NCI-H1105 (cell line): ENCODE data around the gene OR10T2.
A peak's percentile ranks its signal among the peaks of the same experiment; 100 is the strongest.
"Not testable (repeated sequence)": the region's sequence is repeated elsewhere in the genome, so short reads cannot be mapped to it uniquely, and the experiment has no call there.

Experiments used
- DNase-seq: peaks from one replicate; lab custom pipeline; 2025; lab: John Stamatoyannopoulos, UW

Gene OR10T2, protein sequence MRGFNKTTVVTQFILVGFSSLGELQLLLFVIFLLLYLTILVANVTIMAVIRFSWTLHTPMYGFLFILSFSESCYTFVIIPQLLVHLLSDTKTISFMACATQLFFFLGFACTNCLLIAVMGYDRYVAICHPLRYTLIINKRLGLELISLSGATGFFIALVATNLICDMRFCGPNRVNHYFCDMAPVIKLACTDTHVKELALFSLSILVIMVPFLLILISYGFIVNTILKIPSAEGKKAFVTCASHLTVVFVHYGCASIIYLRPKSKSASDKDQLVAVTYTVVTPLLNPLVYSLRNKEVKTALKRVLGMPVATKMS

DNA sequence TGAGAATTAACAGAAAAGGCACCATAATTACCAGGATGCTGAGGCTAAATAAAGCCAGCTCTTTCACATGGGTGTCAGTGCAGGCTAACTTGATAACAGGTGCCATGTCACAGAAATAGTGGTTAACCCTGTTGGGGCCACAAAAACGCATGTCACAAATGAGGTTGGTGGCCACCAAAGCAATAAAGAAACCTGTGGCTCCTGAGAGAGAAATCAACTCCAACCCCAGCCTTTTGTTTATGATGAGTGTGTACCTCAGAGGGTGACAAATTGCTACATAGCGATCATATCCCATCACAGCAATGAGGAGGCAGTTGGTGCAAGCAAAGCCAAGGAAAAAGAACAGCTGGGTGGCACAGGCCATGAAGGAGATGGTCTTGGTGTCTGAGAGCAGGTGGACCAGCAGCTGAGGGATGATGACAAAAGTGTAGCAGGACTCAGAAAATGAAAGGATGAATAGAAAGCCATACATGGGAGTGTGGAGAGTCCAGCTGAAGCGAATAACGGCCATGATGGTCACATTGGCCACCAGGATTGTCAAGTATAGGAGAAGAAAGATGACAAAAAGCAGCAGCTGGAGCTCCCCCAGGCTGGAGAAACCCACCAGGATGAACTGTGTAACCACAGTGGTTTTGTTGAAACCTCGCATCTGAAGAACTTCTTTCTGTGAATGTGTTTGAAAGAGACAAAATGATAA is at the start of gene OR10T2:
Gene OR10T2 (minus strand): TSS at position 649 of the 697 bp plus-strand sequence. CDS start 0 bp downstream, at position 649.
- DNase-seq = no peak

DNA sequence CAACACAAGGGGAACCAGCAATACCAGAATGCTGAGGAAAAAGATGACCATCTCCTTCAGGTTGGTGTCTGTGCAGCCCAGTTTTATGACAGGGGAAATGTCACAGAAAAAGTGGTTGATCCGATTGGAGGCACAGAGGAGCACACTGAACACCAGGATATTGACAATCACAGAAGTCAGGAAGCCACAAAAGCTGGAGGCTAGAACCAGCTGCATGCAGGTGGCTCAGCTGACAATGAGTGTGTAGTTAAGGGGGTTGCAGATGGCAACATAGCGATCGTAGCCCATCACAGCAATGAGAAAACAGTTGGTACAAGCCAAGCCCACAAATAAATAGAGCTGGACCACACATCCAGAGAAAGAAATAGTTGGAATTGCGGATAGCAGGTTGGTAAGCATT is 46.1 kb upstream of the OR10T2 start:
- DNase-seq = no peak

DNA sequence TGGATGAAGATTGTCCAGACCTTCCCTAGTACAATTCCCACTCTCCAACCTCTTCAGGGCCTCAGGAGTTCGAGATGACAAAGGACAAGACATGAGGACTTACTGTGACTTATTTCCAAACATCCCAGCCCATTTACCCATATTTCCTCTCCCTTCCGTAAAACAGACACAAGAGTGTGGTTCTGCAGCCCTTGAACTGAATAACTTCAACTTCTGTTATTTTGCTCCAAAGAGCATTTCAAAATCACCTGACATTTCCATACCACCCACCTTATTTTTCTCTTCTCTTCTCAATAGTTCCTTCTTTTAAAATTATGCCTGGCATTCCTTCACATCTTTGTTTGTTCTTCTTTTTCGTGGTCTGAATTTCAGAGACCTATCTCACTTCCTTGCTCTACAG is 35.5 kb upstream of the OR10T2 start:
- DNase-seq = no peak

GRCh38 chr1:158430163-158430562 is 30.9 kb upstream of the OR10T2 start:
- not testable (repeated sequence) for DNase-seq

DNA sequence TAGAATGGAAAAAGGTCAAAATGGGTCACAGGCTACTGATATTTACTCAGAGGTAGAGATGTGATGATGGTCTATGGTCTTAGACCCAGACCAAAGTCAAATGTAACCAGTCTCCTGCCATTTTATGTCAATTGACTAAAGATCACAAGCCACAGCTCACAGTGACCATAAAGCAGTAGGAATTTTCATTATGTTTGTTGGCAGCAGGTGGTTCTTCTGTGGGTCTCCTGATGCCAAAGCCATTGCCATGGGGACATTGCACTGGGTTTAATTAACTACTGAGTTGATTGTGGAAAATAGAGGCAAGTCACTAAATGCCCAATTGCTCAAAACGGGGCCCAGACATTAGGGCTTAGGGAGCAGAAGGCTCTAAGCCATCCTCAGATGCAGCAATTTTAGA is 26.9 kb upstream of the OR10T2 start, which contains the start of gene OR10K2:
Gene OR10K2 (minus strand): TSS at position 101 of the 400 bp plus-strand sequence. CDS start 5,371 bp downstream, outside the sequence.
- no peak for DNase-seq

GRCh38 chr1:158425027-158425426 is 25.8 kb upstream of the OR10T2 start:
- no peak for DNase-seq

- no peak for DNase-seq
Measured at GRCh38 chr1:158422212-158422611, 22.9 kb upstream of the OR10T2 start.

- DNase-seq = no peak
Measured at GRCh38 chr1:158417586-158417985, 18.3 kb upstream of the OR10T2 start.

- no peak for DNase-seq
Measured at GRCh38 chr1:158414651-158415345, 15.5 kb upstream of the OR10T2 start.

GRCh38 chr1:158407092-158407491 is 7.8 kb upstream of the OR10T2 start:
- DNase-seq = no peak

GRCh38 chr1:158400871-158401270 is 1.6 kb upstream of the OR10T2 start:
- DNase-seq = no peak

GRCh38 chr1:158396646-158397045 is 2.6 kb downstream of the OR10T2 start:
- no peak for DNase-seq

DNA sequence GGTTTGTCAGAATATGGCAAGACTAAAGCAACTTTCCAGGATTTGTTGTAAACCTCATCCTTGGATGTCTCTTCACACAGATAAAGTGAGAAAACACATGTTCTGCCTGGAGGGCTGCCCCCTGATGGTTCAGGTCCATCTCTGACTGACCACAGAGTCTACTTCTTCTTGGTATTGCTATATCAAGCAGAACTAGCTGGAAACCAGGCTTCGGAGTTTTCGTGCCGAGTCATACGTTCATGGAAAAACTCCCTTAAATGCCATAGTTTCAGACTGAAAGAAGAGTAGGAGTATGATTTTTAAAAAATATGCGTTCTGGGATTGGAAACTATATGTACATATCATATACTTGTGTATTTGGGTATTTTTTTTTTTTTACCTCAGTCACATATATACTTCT is 5.8 kb downstream of the OR10T2 start:
- no peak for DNase-seq

GRCh38 chr1:158391099-158391498 is 8.2 kb downstream of the OR10T2 start:
- DNase-seq = no peak

DNA sequence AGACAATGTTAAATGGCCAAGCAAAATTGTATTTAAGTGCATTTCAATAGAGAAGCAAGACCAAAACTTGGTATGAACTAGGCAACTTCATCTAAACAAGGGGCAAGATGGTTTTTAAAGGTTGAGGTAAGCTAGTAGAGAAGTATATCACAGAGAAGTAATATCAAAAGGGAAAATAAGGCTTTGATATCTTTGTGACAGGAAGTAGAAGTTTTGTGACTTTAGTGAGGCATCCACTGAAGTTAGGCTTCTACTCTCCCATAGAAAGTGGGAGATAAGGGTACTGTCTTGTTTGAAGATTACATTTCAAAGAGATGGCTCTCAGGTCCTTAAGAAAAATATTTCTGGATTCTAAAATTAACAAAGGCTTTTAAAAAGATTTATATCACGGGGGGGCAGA is 8.9 kb downstream of the OR10T2 start:
- DNase-seq = no peak

- no peak for DNase-seq
Measured at GRCh38 chr1:158374860-158375259, 24.4 kb downstream of the OR10T2 start.

DNA sequence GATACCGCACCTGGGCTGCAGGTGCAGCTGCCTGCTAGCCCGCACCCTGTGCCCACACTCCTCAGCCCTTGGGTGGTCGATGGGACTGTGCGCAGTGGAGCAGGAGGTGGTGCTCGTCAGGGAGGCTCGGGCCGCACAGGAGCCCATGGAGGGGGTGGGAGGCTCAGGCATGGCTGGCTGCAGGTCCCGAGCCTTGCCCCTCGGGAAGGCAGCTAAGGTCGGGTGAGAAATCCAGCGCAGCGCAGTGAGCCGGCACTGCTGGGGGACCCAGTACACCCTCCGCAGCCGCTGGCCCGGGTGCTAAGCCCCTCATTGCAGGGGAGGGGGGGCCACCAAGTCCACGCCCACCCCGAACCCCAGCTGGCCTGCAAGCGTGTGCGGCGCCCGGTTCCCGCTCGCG is 25.2 kb downstream of the OR10T2 start:
- not testable (repeated sequence) for DNase-seq

- no peak for DNase-seq
Measured at GRCh38 chr1:158371188-158371953, 27.9 kb downstream of the OR10T2 start.

- DNase-seq = no peak
Measured at GRCh38 chr1:158366783-158367182, 32.5 kb downstream of the OR10T2 start.

GRCh38 chr1:158362941-158363340 is 36.3 kb downstream of the OR10T2 start:
- DNase-seq = no peak

GRCh38 chr1:158362482-158362881 is 36.8 kb downstream of the OR10T2 start:
- DNase-seq = peak; percentile 96

GRCh38 chr1:158357441-158357840 is 41.8 kb downstream of the OR10T2 start:
- no peak for DNase-seq
